Neuronal stem cell (in vitro differentiated cells): ENCODE measurements around the gene OR5T2.
"Not testable (repeated sequence)": the region's sequence is repeated elsewhere in the genome, so short reads cannot be mapped to it uniquely, and the experiment has no call there.

Experiments used
- DNase-seq: peaks from one replicate; pipeline ENCODE4 v3.0.0-alpha.2; 2013; ENCODE audit warnings: low spot score
- H2AFZ ChIP-seq: one replicate; pipeline ENCODE4 v1.6.1; 2013; ENCODE audit warnings: mild to moderate bottlenecking, low read length, inconsistent platforms
- H2AK5ac ChIP-seq: 2 replicates; pipeline ENCODE4 v1.6.1; 2013; ENCODE audit warnings: low read depth, mild to moderate bottlenecking, inconsistent platforms, low read length, moderate library complexity, mixed read lengths
- H2BK120ac ChIP-seq: 2 replicates; pipeline ENCODE4 v1.6.1; 2013; ENCODE audit warnings: low read depth, mild to moderate bottlenecking, inconsistent platforms, low read length, moderate library complexity, mixed read lengths
- H2BK12ac ChIP-seq: one replicate; pipeline ENCODE4 v1.6.1; 2013; ENCODE audit warnings: low read length, inconsistent platforms
- H2BK15ac ChIP-seq: 2 replicates; pipeline ENCODE4 v1.6.1; 2013; ENCODE audit warnings: mild to moderate bottlenecking, low read length, inconsistent platforms, mixed read lengths
- H2BK5ac ChIP-seq: one replicate; pipeline ENCODE4 v1.6.1; 2013; ENCODE audit warnings: inconsistent platforms, mild to moderate bottlenecking, low read length, moderate library complexity
- H3K14ac ChIP-seq: one replicate; pipeline ENCODE4 v1.6.1; 2013; ENCODE audit warnings: low read length, inconsistent platforms
- H3K18ac ChIP-seq: 2 replicates; pipeline ENCODE4 v1.6.1; 2013; ENCODE audit warnings: low read length, inconsistent platforms
- H3K23ac ChIP-seq: 2 replicates; pipeline ENCODE4 v1.6.1; 2013; ENCODE audit warnings: low read depth, mild to moderate bottlenecking, mixed read lengths, low read length, inconsistent platforms; ENCODE audit not compliant: poor library complexity
- H3K27ac ChIP-seq: replicated peaks from 3 replicates; pipeline ENCODE4 v1.5.1; 2013; ENCODE audit warnings: low read length, inconsistent platforms
- H3K27me3 ChIP-seq, 3 experiments: 2 replicates each; pipeline ENCODE4 v1.6.1; 2013; ENCODE audit warnings: low read length in 3 of 3, mild to moderate bottlenecking in 2 of 3, inconsistent platforms in 1 of 3, low read depth in 1 of 3, mixed read lengths in 1 of 3, moderate library complexity in 1 of 3; ENCODE audit not compliant: control insufficient read depth in 3 of 3, insufficient read depth in 3 of 3
- H3K36me3 ChIP-seq, 2 donors: replicated peaks in 1 of 2; 2 replicates each; pipeline ENCODE4 v1.6.1; 2013; ENCODE audit warnings: low read length in 2 of 2; ENCODE audit not compliant: control insufficient read depth in 2 of 2, insufficient read depth in 2 of 2
- H3K4ac ChIP-seq: 2 replicates; pipeline ENCODE4 v1.6.1; 2013; ENCODE audit warnings: inconsistent platforms, mild to moderate bottlenecking, low read length, moderate library complexity
- H3K4me1 ChIP-seq, 2 donors: 1 replicate in 1 of 2; 2 replicates in 1 of 2; pipeline ENCODE4 v1.6.1; 2013; ENCODE audit warnings: low read length in 2 of 2, low read depth in 1 of 2; ENCODE audit not compliant: control insufficient read depth in 2 of 2, insufficient read depth in 1 of 2
- H3K4me2 ChIP-seq: one replicate; pipeline ENCODE4 v1.6.1; 2013; ENCODE audit warnings: mild to moderate bottlenecking, low read length, inconsistent platforms; ENCODE audit not compliant: insufficient read depth, poor library complexity, severe bottlenecking
- H3K4me3 ChIP-seq, 2 donors: 2 replicates each; pipeline ENCODE4 v1.5.1; 2013; ENCODE audit warnings: low read length in 2 of 2, mild to moderate bottlenecking in 2 of 2, inconsistent platforms in 1 of 2, moderate library complexity in 1 of 2
- H3K79me1 ChIP-seq: one replicate; pipeline ENCODE4 v1.6.1; 2013; ENCODE audit warnings: low read depth, mild to moderate bottlenecking, inconsistent platforms, low read length, moderate library complexity
- H3K9ac ChIP-seq: one replicate; pipeline ENCODE4 v1.6.1; 2013; ENCODE audit warnings: mild to moderate bottlenecking, low read depth, low read length, inconsistent platforms; ENCODE audit not compliant: poor library complexity
- H3K9me3 ChIP-seq, 2 donors: replicated peaks in 1 of 2; 2 replicates each; pipeline versions ENCODE3 to v1.6.1; 2013; ENCODE audit warnings: low read length in 2 of 2, mild to moderate bottlenecking in 2 of 2, inconsistent platforms in 1 of 2, low read depth in 1 of 2, mixed read lengths in 1 of 2, moderate library complexity in 1 of 2; ENCODE audit not compliant: control insufficient read depth in 2 of 2, insufficient read depth in 1 of 2
- H4K8ac ChIP-seq: one replicate; pipeline ENCODE4 v1.6.1; 2013; ENCODE audit warnings: low read depth, mild to moderate bottlenecking, inconsistent platforms, low read length, moderate library complexity
- H4K91ac ChIP-seq: one replicate; pipeline ENCODE4 v1.6.1; 2013; ENCODE audit warnings: low read length, low read depth, mild to moderate bottlenecking, inconsistent platforms; ENCODE audit not compliant: poor library complexity
- WGBS, 2 donors: extraction: QIAGEN DNeasy Blood & Tissue Kit; methylation state at CpG; one replicate each; pipeline ENCODE4 v1.1.7; 2013; ENCODE audit warnings: missing lambda C conversion rate in 2 of 2, mixed read lengths in 1 of 2; ENCODE audit not compliant: insufficient read length in 2 of 2, insufficient replicate concordance in 1 of 2; ENCODE audit errors: extremely low coverage in 2 of 2; 5-methylcytosine and 5-hydroxymethylcytosine counted together

OR5T2 gene

DNA sequence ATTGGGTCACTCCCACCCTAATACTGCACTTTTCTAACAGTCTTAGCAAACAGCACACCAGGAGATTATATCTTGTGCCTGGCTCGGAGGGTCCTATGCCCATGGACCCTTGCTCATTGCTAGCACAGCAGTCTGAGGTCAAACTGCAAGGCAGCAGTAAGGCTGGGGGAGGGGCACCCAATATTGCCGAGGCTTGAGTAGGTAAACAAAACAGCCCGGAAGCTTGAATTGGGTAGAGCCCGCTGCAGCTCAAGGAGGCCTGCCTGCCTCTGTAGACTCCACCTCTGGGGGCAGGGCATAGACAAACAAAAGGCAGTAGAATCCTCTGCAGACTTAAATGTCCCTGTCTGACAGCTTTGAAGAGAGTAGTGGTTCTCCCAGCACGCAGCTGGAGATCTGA, 14.3 kb downstream of the OR5T2 start:
- H3K4ac ChIP-seq, H3K36me3 ChIP-seq: not testable (repeated sequence)

DNA sequence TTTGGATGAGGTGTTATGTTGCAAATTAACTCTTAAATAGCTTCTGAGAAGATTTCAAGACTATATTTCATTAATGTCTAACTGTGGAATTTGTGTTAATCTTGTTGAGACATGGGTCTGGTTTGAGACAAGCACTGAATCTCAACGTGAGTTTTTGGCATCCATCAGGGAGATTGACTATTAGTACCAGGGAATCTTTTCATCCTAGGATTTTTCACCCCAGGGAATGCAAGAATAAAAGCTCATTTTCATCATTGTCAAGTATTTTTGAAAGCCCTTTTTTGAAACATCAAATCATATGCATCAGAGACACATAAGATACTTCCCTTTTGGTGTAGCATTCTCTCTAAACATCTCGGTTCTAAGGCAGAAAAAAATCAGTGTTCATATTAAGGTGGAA, 19.5 kb downstream of the OR5T2 start:
- Histone ChIP-seq H2BK12ac (no peak overlapping the region), H3K4me1 (no peaks in the 10 kb centered on the region), H2BK15ac (no peak overlapping the region), H3K23ac (no peak overlapping the region), H2BK120ac (no peak overlapping the region), H2AFZ (no peak overlapping the region), H3K4ac (no peak overlapping the region), H2AK5ac (no peak overlapping the region), H3K18ac (no peak overlapping the region), H3K9me3 (peaks cover 0 to 1% of the 10 kb centered on the region in 2 donors), H4K91ac (no peak overlapping the region), H2BK5ac (no peak overlapping the region), H3K14ac (no peak overlapping the region), H3K27me3 (no peaks in the 10 kb centered on the region), H3K36me3 (no peaks in the 10 kb centered on the region), H3K4me2 (no peak overlapping the region), H3K79me1 (no peaks in the 10 kb centered on the region), H3K9ac (no peak overlapping the region), H3K27ac (no peak overlapping the region), H3K4me3 (no peak overlapping the region), H4K8ac (no peak overlapping the region)
- WGBS, 2 donors, result no CpG with 5 or more reads among the region's 2 CpGs
- no peak for DNase-seq

More for the DNA sequence above, 14.3 kb downstream of the OR5T2 start:
- not testable (repeated sequence) for H4K8ac ChIP-seq, H3K9me3 ChIP-seq, H2AFZ ChIP-seq, H3K18ac ChIP-seq, H3K4me1 ChIP-seq, H3K4me2 ChIP-seq, H3K9ac ChIP-seq, H2BK15ac ChIP-seq, H2BK5ac ChIP-seq, H3K79me1 ChIP-seq, H3K4me3 ChIP-seq, H2AK5ac ChIP-seq, H3K14ac ChIP-seq, H4K91ac ChIP-seq, H3K27ac ChIP-seq, H3K27me3 ChIP-seq, H3K23ac ChIP-seq, DNase-seq, H2BK120ac ChIP-seq, H2BK12ac ChIP-seq
- no CpG with 5 or more reads among the region's 5 CpGs for WGBS, 2 donors

DNA sequence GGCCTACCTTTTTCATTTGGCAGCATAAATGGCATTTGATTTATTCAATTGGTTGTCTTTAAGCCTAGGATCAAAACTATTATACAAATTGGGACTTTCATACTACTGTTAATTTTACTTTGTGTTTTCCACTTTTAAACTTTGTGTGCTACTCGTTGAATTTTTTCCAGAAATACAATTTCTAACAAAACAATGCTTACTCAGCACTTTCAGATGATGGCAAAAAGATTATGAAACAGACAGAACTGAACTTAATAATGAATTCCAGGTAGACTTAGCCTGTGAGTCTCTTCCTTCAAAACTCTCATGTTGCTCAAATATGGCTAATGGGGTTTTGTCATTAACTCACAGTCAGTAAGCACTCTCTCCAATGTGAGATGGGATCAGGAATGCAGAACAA, 26.3 kb downstream of the OR5T2 start:
- Histone ChIP-seq H2BK15ac (no peak overlapping the region), H2AK5ac (no peak overlapping the region), H3K27ac (no peak overlapping the region), H3K14ac (no peak overlapping the region), H3K79me1 (no peaks in the 10 kb centered on the region), H3K9me3 (peaks cover 0 to 1% of the 10 kb centered on the region in 2 donors), H2BK120ac (no peak overlapping the region), H3K36me3 (no peaks in the 10 kb centered on the region), H3K9ac (no peak overlapping the region), H3K18ac (no peak overlapping the region), H4K91ac (no peak overlapping the region), H3K27me3 (no peaks in the 10 kb centered on the region), H2AFZ (no peak overlapping the region), H3K4me3 (no peak overlapping the region), H3K4me2 (no peak overlapping the region), H3K4ac (no peak overlapping the region), H2BK12ac (no peak overlapping the region), H4K8ac (no peak overlapping the region), H3K4me1 (no peaks in the 10 kb centered on the region), H3K23ac (no peak overlapping the region), H2BK5ac (no peak overlapping the region)
- DNase-seq, result no peak
- WGBS, 2 donors, result no CpG with 5 or more reads among the region's 1 CpG

DNA sequence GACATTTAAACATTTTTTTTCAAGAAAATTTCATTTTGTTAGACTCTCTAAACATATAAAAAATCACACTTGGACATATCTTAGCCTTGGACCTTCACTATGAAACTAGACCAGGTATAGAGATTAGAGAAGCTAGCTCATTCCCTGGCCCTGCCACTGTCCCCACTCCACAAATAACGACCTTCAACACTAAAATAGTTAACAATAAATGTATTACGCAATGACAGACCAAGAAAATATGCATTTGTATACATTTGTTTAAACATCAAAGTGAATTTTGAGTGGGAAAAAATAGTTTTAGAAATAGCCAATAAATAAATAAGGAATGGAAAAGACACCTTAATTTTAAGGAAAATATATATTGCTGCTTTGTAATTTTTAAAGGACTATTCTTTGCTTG, 36.7 kb downstream of the OR5T2 start:
- Histone ChIP-seq H3K9me3 (no peaks in the 10 kb centered on the region), H2BK15ac (no peak overlapping the region), H2AFZ (no peak overlapping the region), H3K14ac (no peak overlapping the region), H2AK5ac (no peak overlapping the region), H3K4me2 (no peak overlapping the region), H2BK120ac (no peak overlapping the region), H3K4ac (no peak overlapping the region), H3K79me1 (no peaks in the 10 kb centered on the region), H2BK12ac (no peak overlapping the region), H4K91ac (no peak overlapping the region), H3K4me3 (no peak overlapping the region), H3K23ac (no peak overlapping the region), H3K36me3 (no peaks in the 10 kb centered on the region), H3K27me3 (no peaks in the 10 kb centered on the region), H3K27ac (no peak overlapping the region), H2BK5ac (no peak overlapping the region), H4K8ac (no peak overlapping the region), H3K4me1 (no peaks in the 10 kb centered on the region), H3K18ac (no peak overlapping the region), H3K9ac (no peak overlapping the region)
- DNase-seq, result no peak
- no CpG with 5 or more reads among the region's 2 CpGs for WGBS, 2 donors
